HG03575 (cell line): ENCODE results near the gene STAC.
"Not testable (repeated sequence)": the region's sequence is repeated elsewhere in the genome, so short reads cannot be mapped to it uniquely, and the experiment has no call there.

Experiments used
- ATAC-seq: cut with Tn5 transposase; IDR thresholded peaks from one replicate; pipeline ENCODE4 v1.9.1; 2021; ENCODE audit not compliant: unreplicated experiment, insufficient number of reproducible peaks, low FRiP score; ENCODE audit errors: extremely low read depth

STAC gene

DNA sequence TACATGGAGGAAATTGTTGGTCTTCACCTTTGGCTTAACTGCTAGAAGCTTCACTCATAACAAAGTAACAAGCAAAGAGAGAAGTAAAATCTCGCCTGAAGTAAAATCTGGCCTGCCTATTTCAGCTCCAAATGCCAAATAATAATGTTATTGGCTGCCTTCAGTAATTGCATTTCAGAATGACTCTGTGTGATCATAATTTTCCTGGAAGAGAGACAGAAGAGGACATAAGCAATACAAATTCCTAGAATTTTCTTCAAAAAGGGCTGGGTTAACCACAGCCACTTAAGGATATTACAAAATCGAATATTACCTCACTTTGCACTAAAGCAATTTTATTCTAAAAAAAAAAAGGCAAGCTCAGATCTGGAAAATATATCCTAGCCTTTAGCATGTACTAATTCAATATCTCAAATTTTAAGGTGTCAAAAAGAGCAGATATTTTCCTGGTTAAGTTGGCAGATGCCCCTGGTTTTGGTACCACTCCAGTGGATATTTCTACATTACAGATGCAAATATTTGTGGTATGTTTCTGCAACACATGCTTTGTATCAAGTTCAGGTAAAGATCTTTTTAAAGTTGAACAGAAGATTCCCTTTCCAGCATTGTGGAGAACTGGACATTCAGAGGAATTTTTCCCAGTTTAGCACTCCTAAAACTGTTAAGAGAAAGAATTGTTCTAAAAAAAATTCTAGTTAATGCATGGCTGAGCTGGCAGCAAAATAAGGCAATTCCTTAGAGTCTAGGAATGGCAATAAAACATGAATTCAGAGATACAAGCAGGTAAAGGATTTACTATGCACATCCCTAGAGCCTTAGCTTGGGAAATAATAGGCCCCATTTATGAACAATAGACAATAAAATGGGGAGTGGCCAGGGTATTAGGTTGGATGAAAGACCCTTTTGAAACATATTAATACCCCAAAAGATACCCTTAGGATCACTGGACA, 116.7 kb downstream of the STAC start:
- no peak for ATAC-seq

DNA sequence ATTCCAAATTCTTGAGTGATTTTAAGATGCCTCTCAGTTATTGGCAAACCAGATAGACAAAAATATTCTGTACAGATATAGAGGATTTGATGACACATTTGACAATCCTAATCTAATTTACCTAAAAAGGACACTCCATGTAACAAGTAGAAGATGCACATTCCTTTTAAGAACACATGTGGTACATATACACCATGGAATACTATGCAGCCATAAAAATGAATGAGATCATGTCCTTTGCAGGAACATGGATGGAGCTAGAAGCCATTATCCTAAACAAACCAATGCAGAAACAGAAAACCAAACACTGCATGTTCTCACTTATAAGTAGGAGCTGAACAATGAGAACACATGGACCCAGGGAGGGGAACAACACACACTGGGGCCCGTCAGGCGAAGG, 119.7 kb downstream of the STAC start:
- not testable (repeated sequence) for ATAC-seq

DNA sequence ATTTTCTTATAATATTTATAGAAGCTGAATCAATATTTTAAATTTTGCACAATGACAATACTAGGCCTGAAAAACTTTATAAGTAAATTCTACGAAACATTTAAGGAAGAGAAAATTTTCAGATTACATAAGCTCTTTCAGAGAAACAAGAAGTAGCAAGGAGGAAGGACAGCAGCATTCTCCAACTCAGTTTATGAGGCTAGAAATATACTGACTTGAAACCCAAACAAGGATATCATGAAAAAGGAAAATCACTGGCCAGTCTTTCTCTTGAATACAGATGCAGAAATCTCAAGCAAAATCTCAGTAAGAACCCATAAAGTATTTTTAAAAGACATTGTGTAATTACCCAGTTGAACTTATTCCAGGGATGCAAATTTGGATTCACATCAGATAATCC, 121.3 kb downstream of the STAC start:
- no peak for ATAC-seq

DNA sequence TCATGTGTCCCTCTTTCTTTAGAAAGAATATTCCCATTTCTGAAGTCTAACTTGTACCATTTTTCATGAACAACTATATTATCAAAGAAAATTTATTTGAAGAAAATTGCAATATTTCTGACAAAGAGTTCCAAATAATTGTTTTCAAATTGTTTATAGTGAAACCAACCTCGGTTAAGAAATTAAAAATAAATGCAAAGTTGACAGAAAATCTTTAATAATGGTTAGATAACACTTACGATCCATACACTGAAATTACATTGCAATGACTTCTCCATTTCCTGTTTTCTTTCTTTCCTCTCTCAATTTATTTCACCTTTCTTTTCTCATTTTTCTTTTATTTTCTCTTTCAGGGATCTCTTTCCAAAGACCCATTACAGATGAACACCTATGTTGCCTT, 125.1 kb downstream of the STAC start:
- no peak for ATAC-seq

DNA sequence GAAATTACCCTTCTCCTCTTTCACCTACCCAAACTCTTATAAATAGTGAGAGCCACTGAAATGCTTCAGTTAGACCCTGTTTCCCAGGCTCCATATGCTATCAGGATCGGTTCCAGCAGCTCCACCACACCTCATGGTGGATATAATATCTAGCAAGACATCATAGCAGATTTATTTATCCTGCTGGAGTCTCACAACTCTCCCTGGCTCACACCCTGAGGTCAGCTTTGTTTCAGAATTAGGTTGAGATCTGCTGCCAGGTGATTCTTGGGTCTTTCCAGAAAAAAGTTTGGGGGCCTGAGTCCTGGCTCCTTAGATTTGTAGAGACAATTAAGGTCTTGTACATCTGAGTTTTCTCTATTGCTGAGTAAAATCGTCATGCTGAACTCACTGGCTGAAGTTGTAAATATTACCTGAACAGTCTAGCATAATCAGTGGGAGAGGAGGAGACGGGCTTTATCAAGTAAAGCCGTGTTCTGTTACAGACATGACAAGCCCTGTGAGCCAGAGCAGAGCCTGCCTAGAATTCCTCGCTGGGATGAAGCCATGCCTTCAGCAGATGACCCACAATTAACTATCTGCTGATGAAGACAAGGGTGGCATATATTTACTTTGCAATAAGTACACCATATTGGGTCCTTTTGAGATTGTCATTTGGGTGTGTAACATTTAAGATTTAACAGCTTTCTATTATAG, 131.6 kb downstream of the STAC start:
- ATAC-seq, result no peak

DNA sequence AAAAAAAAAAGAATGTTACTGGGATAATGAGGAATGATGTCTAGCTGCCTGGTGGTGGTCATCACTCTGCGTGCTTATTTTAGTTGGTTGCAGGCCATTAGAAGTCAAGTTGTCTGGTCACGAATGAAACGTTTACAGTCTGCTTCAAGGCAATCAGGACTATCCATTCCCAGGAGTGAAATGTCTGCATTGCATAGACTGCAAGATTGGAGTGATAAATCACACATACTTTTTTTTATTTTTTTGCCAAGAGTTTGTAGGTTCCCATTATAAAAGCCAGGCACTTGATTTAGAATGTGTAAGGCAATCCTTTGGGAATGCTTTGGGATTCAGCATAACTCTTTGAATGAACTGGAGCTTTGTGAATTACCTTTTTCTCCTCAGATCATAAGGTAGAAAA, 132.3 kb downstream of the STAC start:
- no peak for ATAC-seq

DNA sequence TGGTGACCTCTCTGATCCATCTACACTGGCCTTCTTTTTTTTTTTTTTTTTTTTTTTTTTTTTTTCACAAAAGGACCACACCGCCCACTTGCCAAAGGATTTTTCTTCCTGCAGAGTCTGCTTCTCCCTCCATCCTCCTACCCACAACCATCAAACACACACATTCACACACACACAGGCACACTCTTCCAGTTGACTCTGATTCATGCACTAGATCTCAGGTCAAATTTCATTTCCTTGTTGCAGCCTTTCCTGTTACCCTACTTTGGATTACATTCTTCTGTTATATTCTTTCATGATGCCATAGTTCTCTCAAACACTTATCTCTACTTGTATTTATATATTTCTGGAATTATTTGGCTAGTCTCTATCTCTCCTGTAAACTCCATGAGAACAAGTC, 133.9 kb downstream of the STAC start:
- no peak for ATAC-seq

DNA sequence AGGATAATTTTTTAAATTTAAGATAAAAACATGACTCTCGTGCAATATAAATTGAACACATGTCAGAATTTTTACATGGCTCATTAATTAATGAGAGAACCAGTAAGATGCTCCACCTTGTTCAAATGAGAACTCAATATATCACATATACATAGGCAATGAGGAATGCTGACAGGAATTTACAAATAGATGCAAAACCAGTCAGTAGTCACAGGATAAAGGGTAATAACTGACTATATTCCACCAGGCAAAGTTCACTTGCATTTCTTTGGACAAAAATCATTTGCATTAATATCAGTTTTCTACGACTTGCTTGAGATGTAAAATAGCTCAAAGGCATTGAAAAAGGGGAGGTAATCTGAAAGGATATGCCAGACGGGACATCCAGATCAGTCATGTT, 139.4 kb downstream of the STAC start:
- ATAC-seq, result no peak

DNA sequence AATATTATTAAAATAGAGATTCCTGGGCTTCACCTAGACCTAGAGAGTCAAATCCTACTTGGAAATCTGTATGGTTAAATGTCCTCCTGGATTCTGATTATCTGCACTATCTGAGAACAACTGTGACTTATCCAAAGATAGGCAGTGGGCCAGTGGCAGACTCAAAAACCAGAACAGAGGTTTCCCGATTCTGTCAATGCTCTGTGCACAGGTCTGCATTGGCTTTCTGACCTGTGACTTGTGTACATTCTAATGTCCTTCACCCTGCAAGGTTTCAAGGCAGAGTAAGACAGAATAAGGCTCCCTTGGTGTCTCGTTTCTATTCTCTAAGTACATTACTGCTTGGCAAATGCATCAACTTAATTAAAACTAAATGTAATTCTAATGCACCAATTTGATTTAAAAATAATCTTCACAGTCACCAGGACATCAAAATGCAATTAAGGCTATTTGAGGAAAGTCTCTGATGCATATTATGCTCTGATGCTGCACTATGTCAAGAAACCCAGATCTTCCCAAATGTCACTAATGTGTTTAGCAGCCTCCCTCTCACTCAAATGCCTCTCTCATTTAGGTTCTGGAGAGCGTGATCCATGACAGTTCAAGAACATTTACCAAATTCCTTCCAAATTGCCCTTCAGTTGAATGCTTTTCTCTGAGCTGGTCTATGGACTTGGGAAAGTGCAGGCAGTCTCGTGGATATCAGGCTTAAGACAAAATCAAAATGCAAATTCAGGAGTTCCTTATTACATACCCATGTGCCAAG, 140.1 kb downstream of the STAC start:
- no peak for ATAC-seq

DNA sequence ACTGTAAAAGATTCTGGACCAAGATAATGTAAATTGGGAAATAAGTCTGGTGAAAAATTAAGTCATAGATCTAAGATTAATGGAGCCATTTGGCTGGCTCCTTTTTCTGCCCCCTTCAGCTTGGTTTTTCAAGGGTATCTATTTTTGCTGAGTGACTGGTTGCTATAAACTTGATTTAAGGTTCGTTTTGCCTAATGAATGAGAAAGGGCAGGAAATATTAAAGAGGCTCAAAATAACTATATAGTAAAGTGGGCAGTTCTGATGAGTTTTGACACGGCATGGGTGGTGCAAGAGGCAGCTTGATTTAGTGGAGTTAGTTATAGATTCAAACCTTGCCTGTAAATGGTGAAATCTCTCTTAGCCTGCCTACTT, 140.7 kb downstream of the STAC start:
- ATAC-seq, result no peak

DNA sequence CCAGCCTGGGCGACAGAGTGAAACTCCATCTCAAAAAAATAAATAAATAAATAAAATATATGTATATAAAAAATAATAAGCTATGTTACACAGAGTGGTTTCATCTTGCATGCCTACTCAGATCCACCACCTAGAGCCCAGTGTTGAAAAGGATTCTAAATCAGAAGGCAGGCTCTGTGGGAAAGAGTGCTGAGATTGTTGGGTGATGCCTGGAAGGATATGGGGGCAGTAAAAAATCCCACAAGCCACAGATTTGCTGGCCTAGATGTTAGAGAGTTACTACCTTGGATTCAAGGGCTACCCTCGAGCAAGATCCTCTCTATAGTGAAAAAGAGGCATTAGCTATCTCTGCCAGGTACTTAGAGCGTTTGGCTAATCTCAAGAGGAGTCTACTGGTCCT, 144.3 kb downstream of the STAC start:
- ATAC-seq, result no peak

DNA sequence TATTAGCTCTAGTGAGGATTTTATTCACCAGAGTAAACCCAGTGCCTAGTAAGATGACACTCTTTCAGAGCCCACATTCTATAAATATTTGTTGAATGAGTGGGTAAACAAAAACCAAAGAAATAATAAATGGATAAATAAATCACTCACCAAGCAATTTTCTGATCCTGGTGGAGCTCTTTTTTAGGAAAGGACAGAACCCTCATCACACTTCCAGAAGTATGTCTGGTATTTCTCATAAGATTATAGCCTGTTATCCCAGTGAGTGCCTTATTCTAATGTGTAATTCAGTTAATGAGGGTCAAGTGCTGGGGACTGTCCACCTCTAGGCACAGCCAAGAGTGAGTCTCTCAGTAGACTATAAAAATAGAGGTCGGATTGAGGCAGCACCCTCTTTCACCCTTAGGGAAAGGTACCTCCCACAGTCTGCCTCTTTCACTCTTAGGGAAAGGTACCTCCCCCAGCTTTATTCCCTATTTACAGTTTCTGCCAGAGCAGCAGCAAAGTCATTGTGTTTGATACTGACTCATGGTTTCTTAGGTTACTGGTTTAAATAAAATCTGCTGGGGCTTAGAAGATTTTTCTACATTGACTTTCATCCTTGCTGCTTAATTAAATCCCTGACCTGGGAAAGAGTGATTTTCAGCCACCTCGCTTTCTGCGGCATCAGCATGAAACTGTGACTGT, 145.0 kb downstream of the STAC start:
- no peak for ATAC-seq

DNA sequence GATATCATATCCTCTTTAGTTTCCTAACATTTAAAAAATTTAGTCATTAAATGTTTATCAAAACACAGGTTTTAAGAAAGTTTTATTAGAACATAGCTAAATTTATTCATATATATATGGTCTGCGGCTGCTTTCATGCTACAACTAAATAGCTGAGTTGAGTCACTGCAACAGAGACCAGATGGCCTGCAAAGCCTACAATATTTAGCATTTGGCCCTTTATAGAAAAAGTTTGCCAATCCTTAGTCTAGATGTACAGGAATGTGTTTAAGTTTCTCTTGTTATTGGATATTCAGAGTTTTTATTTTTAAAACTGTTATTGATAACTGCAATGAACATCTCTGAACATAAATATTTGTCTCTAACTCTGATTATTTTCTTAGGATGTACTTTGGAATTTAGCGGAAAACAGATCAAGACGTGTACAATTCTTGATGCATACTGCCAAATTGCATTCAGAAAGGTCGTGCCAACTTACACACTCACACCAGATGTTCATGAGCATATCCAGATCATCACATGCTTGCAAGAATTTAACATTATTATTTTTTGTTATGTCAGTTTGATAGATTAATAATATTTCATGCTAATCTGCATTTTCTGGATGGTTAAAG, 157.9 kb downstream of the STAC start:
- ATAC-seq, result no peak

DNA sequence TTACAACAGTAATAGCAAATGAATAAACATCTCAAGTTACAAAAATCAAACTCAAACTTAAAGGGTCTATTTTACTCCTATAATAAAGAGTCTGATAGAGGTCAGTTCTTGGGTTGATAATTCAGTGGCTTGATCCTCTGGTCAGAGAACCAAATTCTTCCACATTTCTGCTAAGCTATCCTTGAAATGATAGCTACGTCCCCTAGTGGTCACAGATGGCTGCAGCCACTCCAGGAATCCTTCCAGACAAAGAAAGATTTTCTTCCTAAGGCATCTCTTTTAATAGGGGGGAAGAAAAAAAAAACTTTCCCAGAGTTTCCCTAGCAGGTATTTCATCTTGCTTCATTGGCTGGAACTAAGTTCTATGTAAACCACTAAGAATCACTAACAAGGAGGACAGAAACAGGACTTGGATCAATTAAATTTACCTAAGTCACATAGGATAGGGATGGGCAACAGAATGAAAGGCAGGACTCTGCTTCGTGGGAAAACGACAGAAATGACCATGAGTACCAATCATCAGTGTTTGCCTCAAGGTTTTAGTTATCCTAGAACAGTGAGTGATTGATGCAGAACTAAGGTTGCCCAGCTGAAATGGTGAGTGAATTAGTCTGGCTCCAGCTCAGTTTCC, 160.7 kb downstream of the STAC start:
- no peak for ATAC-seq

DNA sequence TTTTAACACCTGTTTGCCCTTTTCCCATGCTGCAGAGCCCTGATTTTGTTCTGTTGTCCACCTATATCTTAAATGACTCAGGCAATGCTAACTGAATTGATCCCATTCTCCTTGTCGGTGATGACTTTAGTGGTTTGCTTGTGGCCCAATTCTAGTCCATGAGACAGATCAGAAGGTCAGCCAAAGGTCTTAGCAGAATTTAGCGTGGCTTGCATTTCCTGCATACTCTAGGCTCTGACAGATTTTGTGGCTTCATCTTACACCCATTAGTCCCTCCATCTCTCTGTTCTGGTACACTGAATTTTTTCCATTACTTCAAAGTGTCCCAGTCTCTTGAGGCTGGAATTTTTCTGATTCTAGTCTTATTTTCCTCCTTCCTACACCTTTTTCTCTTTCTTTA, 161.9 kb downstream of the STAC start:
- no peak for ATAC-seq

DNA sequence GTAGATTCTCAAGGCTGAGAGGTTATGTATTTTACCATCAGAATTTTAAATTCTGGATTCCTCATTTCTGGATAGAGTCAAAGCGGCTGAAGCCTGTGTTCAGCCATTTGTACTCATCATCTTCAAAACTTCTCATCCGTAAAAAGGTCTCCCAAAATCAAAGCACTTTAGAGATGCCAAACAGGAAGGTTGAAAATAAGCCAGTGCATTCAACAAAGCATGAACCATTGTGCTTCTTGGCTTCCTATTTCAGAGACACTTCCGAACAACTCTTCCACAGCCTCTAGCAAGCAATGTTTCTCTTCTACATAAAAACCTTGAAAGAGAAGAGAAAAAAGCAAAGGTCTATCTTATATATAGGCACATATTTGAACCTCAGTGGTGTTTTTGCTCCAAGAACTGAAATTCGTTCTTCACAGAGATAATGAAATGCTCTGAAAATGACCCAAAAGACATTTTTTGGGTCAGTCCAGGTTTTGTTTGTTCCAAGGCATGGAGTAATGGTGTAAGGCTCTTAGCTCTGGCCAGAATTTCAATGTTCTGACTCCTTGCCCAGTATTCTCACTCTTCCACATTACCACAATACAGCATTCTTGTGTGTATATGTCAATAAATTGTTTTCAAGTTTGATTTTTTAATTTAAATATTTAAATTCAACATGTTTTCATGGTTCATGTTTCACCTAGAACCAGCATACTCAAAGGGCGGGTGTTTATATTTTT, 163.1 kb downstream of the STAC start:
- no peak for ATAC-seq

DNA sequence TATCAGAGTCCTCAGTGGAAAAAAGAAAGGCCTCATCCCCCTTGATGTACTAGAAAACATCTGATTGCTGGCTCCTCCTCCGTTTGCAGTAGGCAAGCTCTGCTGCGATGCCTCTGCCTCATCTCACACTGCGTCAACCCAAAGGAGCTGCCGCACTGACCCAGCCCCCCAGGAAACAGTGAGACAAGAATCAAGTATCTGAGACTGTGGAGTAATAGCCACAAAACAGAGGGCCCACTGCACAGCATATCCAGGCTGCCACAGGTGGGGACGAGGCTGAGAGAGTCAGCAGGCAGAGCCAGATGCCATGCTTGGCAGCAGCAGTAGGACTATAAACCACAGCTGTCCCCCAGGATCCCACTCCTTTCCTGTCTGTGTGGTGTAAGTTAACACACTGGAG, 165.9 kb downstream of the STAC start:
- ATAC-seq, result no peak

DNA sequence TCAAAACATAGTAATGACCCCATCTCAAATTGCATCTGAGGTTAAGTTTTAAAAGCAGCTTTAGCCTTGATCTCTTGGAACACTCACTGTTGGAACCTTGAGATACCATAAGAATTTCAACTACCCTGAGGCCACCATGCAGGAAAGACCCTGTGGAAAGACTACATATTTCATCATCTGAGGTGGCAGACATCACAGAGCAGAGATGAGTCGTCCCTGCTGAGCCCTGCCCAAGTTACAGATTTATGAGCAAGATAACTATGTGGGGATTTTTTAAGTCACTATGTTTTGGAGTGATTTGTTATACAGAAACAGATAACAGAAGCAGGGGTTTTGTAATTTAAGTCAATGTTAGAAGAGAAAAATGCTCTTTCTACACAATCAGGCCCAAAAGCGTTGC, 168.4 kb downstream of the STAC start:
- no peak for ATAC-seq
